ENCODE measurements around the gene EDIL3.

Gene EDIL3

DNA sequence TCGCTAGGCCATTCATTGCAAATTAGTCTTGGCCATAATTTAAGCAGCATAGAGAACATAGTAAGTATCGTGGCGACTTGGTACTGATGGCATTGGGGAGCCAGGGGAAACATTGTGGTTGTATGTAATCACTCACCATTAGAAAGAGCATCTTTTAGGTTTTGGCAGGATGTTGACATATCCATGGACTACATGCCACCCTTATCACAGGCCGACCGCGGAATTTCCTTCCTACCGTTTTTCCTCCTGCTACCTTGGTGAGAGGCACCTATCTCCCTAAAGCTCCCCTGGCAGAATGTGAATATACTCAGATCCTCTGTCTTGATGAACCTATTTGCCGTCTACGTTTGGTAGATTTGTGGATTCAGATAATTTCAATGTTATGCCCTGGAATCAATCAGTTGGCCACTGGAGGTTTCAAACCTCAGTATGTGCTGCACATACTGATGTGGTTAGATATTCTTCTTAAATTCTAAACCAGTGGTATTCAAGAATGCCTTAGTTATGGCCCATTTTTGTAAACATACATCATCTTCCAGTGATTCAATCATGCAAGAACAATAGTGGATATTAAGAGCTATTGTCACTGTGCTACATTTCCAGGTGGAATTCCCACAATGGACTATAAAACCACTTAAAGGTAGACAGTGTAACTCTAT is 393.0 kb downstream of the EDIL3 start:
- Histone ChIP-seq H3K36me3 (ENCODE audit: control insufficient read depth in 2 of 2, insufficient read depth in 2 of 2, low read length in 2 of 2) (no peaks in the 10 kb centered on the region), H3K27ac (ENCODE audit: low read depth in 2 of 2, low read length in 2 of 2) (no peak overlapping the region), H3K27me3 (ENCODE audit: control insufficient read depth in 2 of 2, insufficient read depth in 2 of 2, low read length in 2 of 2) (no peaks in the 10 kb centered on the region), H3K4me1 (ENCODE audit: control insufficient read depth in 2 of 2, insufficient read depth in 2 of 2, low read length in 2 of 2) (no peaks in the 10 kb centered on the region), H3K9me3 (ENCODE audit: control insufficient read depth in 2 of 2, low read length in 2 of 2) (no peaks in the 10 kb centered on the region), H3K9ac (ENCODE audit: low read depth in 1 of 2, low read length in 2 of 2) (no peak overlapping the region), H3K4me3 (ENCODE audit: low read length in 2 of 2) (no peak overlapping the region)

DNA sequence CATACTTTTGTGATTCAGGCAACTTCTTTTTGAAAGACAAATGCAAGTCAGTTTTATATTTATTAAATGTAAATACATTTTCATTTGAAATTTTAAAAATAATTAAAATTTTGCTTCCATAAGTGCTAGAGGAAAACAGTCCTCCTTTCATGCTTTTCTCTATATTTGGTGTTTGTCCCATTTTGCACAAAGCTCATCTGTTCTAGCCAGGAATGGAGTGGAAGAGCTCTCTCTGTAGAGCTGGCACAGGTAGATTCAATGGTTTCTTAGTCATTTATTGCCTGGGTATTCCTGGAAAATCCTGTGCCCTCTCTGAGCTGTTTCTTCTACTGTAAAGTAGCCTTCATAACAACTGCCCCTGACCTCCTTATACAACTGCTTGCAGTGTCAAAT is 396.4 kb downstream of the EDIL3 start:
- H3K27ac ChIP-seq (ENCODE audit: low read depth in 2 of 2, low read length in 2 of 2), result no peak overlapping the region
- H3K4me3 ChIP-seq (ENCODE audit: low read length in 2 of 2), result no peak overlapping the region
- H3K27me3 ChIP-seq (ENCODE audit: control insufficient read depth in 2 of 2, insufficient read depth in 2 of 2, low read length in 2 of 2), result no peaks in the 10 kb centered on the region
- H3K4me1 ChIP-seq (ENCODE audit: control insufficient read depth in 2 of 2, insufficient read depth in 2 of 2, low read length in 2 of 2), result no peaks in the 10 kb centered on the region
- no peaks in the 10 kb centered on the region for H3K9me3 ChIP-seq (ENCODE audit: control insufficient read depth in 2 of 2, low read length in 2 of 2)
- no peaks in the 10 kb centered on the region for H3K36me3 ChIP-seq (ENCODE audit: control insufficient read depth in 2 of 2, insufficient read depth in 2 of 2, low read length in 2 of 2)
- H3K9ac ChIP-seq (ENCODE audit: low read depth in 1 of 2, low read length in 2 of 2), result no peak overlapping the region

GRCh38 chr5:83987513-83988292 is 397.0 kb downstream of the EDIL3 start:
- no peaks in the 10 kb centered on the region for H3K36me3 ChIP-seq (ENCODE audit: control insufficient read depth in 2 of 2, insufficient read depth in 2 of 2, low read length in 2 of 2)
- no peak overlapping the region for H3K4me3 ChIP-seq (ENCODE audit: low read length in 2 of 2)
- H3K4me1 ChIP-seq (ENCODE audit: control insufficient read depth in 2 of 2, insufficient read depth in 2 of 2, low read length in 2 of 2), result no peaks in the 10 kb centered on the region
- H3K27ac ChIP-seq (ENCODE audit: low read depth in 2 of 2, low read length in 2 of 2), result no peak overlapping the region
- no peaks in the 10 kb centered on the region for H3K9me3 ChIP-seq (ENCODE audit: control insufficient read depth in 2 of 2, low read length in 2 of 2)
- no peak overlapping the region for H3K9ac ChIP-seq (ENCODE audit: low read depth in 1 of 2, low read length in 2 of 2)
- no peaks in the 10 kb centered on the region for H3K27me3 ChIP-seq (ENCODE audit: control insufficient read depth in 2 of 2, insufficient read depth in 2 of 2, low read length in 2 of 2)

- no peaks in the 10 kb centered on the region for H3K36me3 ChIP-seq (ENCODE audit: control insufficient read depth in 2 of 2, insufficient read depth in 2 of 2, low read length in 2 of 2)
- no peaks in the 10 kb centered on the region for H3K27me3 ChIP-seq (ENCODE audit: control insufficient read depth in 2 of 2, insufficient read depth in 2 of 2, low read length in 2 of 2)
- H3K4me3 ChIP-seq (ENCODE audit: low read length in 2 of 2), result no peak overlapping the region
- H3K4me1 ChIP-seq (ENCODE audit: control insufficient read depth in 2 of 2, insufficient read depth in 2 of 2, low read length in 2 of 2), result no peaks in the 10 kb centered on the region
- H3K27ac ChIP-seq (ENCODE audit: low read depth in 2 of 2, low read length in 2 of 2), result no peak overlapping the region
- no peak overlapping the region for H3K9ac ChIP-seq (ENCODE audit: low read depth in 1 of 2, low read length in 2 of 2)
- no peaks in the 10 kb centered on the region for H3K9me3 ChIP-seq (ENCODE audit: control insufficient read depth in 2 of 2, low read length in 2 of 2)
These were observed 400.8 kb downstream of the EDIL3 start for GRCh38 chr5:83983852-83984251.

DNA sequence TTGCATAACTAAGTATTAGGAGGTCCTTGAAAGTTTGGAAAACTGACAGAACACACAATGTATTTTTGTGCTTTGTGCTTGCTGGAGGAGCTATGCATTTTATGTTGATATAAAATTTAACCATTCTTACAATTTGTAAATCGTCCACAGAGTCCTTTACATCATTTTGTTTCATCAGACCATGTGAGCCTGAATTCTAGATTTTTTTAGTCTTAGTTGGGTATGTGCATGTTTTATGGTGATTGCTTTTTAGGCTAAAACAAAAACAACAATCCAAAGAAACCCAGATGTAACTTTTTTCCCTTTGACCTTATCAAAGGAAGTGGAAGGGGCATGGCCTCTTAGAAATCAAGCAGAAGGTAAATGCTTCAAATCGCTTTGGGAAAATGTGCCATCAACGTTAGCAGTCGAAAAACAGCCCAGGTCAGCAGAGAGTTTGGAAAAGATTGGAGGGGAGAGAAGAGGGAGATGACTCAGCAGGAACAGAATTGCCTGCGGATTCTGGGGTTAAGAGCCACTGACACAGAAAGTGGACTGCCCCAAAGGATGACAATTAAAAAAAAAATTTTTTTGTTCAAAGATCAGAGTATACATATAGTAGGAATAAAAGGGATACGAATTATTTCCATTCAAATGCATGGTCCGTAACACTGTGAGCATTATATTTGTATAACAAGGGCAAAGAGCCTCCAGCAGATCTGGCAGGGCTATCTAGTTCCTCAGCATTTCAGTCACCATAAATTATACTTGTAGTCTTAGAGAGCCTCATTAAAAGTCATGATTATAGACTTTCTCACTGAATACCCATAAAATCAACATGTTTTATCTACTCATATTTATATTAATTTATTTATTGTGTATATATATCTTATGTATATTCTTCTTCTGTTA is 410.5 kb downstream of the EDIL3 start:
- H3K36me3 ChIP-seq (ENCODE audit: control insufficient read depth in 2 of 2, insufficient read depth in 2 of 2, low read length in 2 of 2), result no peaks in the 10 kb centered on the region
- H3K4me1 ChIP-seq (ENCODE audit: control insufficient read depth in 2 of 2, insufficient read depth in 2 of 2, low read length in 2 of 2), result no peaks in the 10 kb centered on the region
- no peak overlapping the region for H3K4me3 ChIP-seq (ENCODE audit: low read length in 2 of 2)
- H3K9me3 ChIP-seq (ENCODE audit: control insufficient read depth in 2 of 2, low read length in 2 of 2), result no peaks in the 10 kb centered on the region
- H3K27ac ChIP-seq (ENCODE audit: low read depth in 2 of 2, low read length in 2 of 2), result no peak overlapping the region
- H3K9ac ChIP-seq (ENCODE audit: low read depth in 1 of 2, low read length in 2 of 2), result no peak overlapping the region
- H3K27me3 ChIP-seq (ENCODE audit: control insufficient read depth in 2 of 2, insufficient read depth in 2 of 2, low read length in 2 of 2), result no peaks in the 10 kb centered on the region

GRCh38 chr5:83972909-83973308 is 411.8 kb downstream of the EDIL3 start:
- Histone ChIP-seq H3K9ac (ENCODE audit: low read depth in 1 of 2, low read length in 2 of 2) (no peak overlapping the region), H3K27ac (ENCODE audit: low read depth in 2 of 2, low read length in 2 of 2) (no peak overlapping the region)

GRCh38 chr5:83972236-83972635 is 412.4 kb downstream of the EDIL3 start:
- Histone ChIP-seq H3K36me3 (ENCODE audit: control insufficient read depth in 2 of 2, insufficient read depth in 2 of 2, low read length in 2 of 2) (no peaks in the 10 kb centered on the region), H3K9me3 (ENCODE audit: control insufficient read depth in 2 of 2, low read length in 2 of 2) (no peaks in the 10 kb centered on the region), H3K27ac (ENCODE audit: low read depth in 2 of 2, low read length in 2 of 2) (no peak overlapping the region), H3K4me1 (ENCODE audit: control insufficient read depth in 2 of 2, insufficient read depth in 2 of 2, low read length in 2 of 2) (no peaks in the 10 kb centered on the region), H3K27me3 (ENCODE audit: control insufficient read depth in 2 of 2, insufficient read depth in 2 of 2, low read length in 2 of 2) (no peaks in the 10 kb centered on the region), H3K4me3 (ENCODE audit: low read length in 2 of 2) (no peak overlapping the region), H3K9ac (ENCODE audit: low read depth in 1 of 2, low read length in 2 of 2) (no peak overlapping the region)

More at GRCh38 chr5:83972909-83973308, 411.8 kb downstream of the EDIL3 start:
- Histone ChIP-seq H3K36me3 (ENCODE audit: control insufficient read depth in 2 of 2, insufficient read depth in 2 of 2, low read length in 2 of 2) (no peaks in the 10 kb centered on the region), H3K27me3 (ENCODE audit: control insufficient read depth in 2 of 2, insufficient read depth in 2 of 2, low read length in 2 of 2) (no peaks in the 10 kb centered on the region), H3K4me3 (ENCODE audit: low read length in 2 of 2) (no peak overlapping the region), H3K9me3 (ENCODE audit: control insufficient read depth in 2 of 2, low read length in 2 of 2) (no peaks in the 10 kb centered on the region), H3K4me1 (ENCODE audit: control insufficient read depth in 2 of 2, insufficient read depth in 2 of 2, low read length in 2 of 2) (no peaks in the 10 kb centered on the region)

- H3K9me3 ChIP-seq (ENCODE audit: control insufficient read depth in 2 of 2, low read length in 2 of 2), result no peaks in the 10 kb centered on the region
- no peak overlapping the region for H3K4me3 ChIP-seq (ENCODE audit: low read length in 2 of 2)
- no peaks in the 10 kb centered on the region for H3K27me3 ChIP-seq (ENCODE audit: control insufficient read depth in 2 of 2, insufficient read depth in 2 of 2, low read length in 2 of 2)
- no peaks in the 10 kb centered on the region for H3K4me1 ChIP-seq (ENCODE audit: control insufficient read depth in 2 of 2, insufficient read depth in 2 of 2, low read length in 2 of 2)
- no peaks in the 10 kb centered on the region for H3K36me3 ChIP-seq (ENCODE audit: control insufficient read depth in 2 of 2, insufficient read depth in 2 of 2, low read length in 2 of 2)
- H3K27ac ChIP-seq (ENCODE audit: low read depth in 2 of 2, low read length in 2 of 2), result no peak overlapping the region
- H3K9ac ChIP-seq (ENCODE audit: low read depth in 1 of 2, low read length in 2 of 2), result no peak overlapping the region
These were observed 417.3 kb downstream of the EDIL3 start for GRCh38 chr5:83967417-83967816.

GRCh38 chr5:83965441-83965840 is 419.2 kb downstream of the EDIL3 start:
- Histone ChIP-seq H3K27me3 (ENCODE audit: control insufficient read depth in 2 of 2, insufficient read depth in 2 of 2, low read length in 2 of 2) (no peaks in the 10 kb centered on the region), H3K4me3 (ENCODE audit: low read length in 2 of 2) (no peak overlapping the region), H3K9ac (ENCODE audit: low read depth in 1 of 2, low read length in 2 of 2) (no peak overlapping the region), H3K4me1 (ENCODE audit: control insufficient read depth in 2 of 2, insufficient read depth in 2 of 2, low read length in 2 of 2) (no peaks in the 10 kb centered on the region), H3K36me3 (ENCODE audit: control insufficient read depth in 2 of 2, insufficient read depth in 2 of 2, low read length in 2 of 2) (no peaks in the 10 kb centered on the region), H3K9me3 (ENCODE audit: control insufficient read depth in 2 of 2, low read length in 2 of 2) (no peaks in the 10 kb centered on the region), H3K27ac (ENCODE audit: low read depth in 2 of 2, low read length in 2 of 2) (no peak overlapping the region)

DNA sequence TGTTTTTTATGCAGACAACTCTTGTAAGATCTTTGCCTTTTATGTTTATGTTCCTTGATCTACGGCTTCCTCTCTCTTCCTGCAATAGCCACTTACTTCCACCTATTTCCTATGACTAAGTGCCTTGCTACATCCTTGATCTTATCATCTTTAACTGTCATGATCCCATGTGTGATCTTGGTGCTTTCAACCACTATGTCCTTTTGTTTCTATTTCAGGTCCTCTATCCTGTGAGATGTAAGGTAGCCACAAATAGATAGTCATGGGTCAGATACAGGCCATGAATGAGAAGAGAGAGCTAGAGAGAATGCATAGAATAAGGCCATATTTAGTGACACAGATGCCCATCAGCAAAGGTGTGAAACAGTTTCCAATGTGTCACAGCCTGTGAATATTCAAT is 420.4 kb downstream of the EDIL3 start:
- H3K27ac ChIP-seq (ENCODE audit: low read depth in 2 of 2, low read length in 2 of 2), result no peak overlapping the region

More for the DNA sequence above, 420.4 kb downstream of the EDIL3 start:
- Histone ChIP-seq H3K36me3 (ENCODE audit: control insufficient read depth in 2 of 2, insufficient read depth in 2 of 2, low read length in 2 of 2) (no peaks in the 10 kb centered on the region), H3K4me3 (ENCODE audit: low read length in 2 of 2) (no peak overlapping the region), H3K9me3 (ENCODE audit: control insufficient read depth in 2 of 2, low read length in 2 of 2) (no peaks in the 10 kb centered on the region), H3K9ac (ENCODE audit: low read depth in 1 of 2, low read length in 2 of 2) (no peak overlapping the region), H3K4me1 (ENCODE audit: control insufficient read depth in 2 of 2, insufficient read depth in 2 of 2, low read length in 2 of 2) (no peaks in the 10 kb centered on the region), H3K27me3 (ENCODE audit: control insufficient read depth in 2 of 2, insufficient read depth in 2 of 2, low read length in 2 of 2) (no peaks in the 10 kb centered on the region)

Data from mucosa of rectum (tissue), 2 donors.